B cell (primary cell): ENCODE results near the gene CD300H. TPM values are rescaled to one million over a fixed set of nuclear protein-coding genes. Genes with fewer than 3 reads are reported as not detected.
A peak's percentile ranks its signal among the peaks of the same experiment; 100 is the strongest.

Experiments
- ATAC-seq: fragments of 200-7000 bp; cut with Tn5 transposase; one replicate; pipeline ENCODE4 v1.10.0; 2021; ENCODE audit warnings: low read depth, mild to moderate bottlenecking, moderate number of reproducible peaks, moderate library complexity
- CTCF ChIA-PET: fragments of 350-600 bp; sonication (Branson Sonifier 250); formaldehyde crosslinking; loops from one replicate; lab custom pipeline; 2021; ENCODE audit warnings: antibody characterized with exemption, inconsistent platforms; lab: Charles Lee
- POLR2A ChIA-PET: fragments of 350-600 bp; sonication (Branson Sonifier 250); formaldehyde crosslinking; loops from one replicate; lab custom pipeline; 2021; ENCODE audit warnings: antibody characterized with exemption; lab: Charles Lee
- DNase-seq: peaks from one replicate; pipeline ENCODE4 v3.0.0; 2013
- H2AFZ ChIP-seq: 2 replicates; pipeline ENCODE4 v1.6.1; 2012; ENCODE audit warnings: mild to moderate bottlenecking, low read depth, low read length; ENCODE audit not compliant: insufficient read depth, poor library complexity, severe bottlenecking
- H3K27ac ChIP-seq, 2 donors: 1 replicate in 1 of 2; 2 replicates in 1 of 2; pipeline ENCODE4 v1.5.1; 2012 to 2013; ENCODE audit warnings: low read length in 2 of 2, mild to moderate bottlenecking in 2 of 2, moderate library complexity in 1 of 2
- H3K27me3 ChIP-seq, 4 experiments: fragments of 200-600 bp in 1 of 4; sonication (generic) in 1 of 4; replicated peaks in 1 of 4; 1 replicate in 2 of 4; 2 replicates in 2 of 4; pipeline versions ENCODE4 v1.6.1 to v1.7.0; 2013 to 2016; ENCODE audit warnings: low read length in 3 of 4, mild to moderate bottlenecking in 2 of 4, mixed read lengths in 1 of 4, moderate library complexity in 1 of 4; ENCODE audit not compliant: insufficient read depth in 4 of 4, control insufficient read depth in 3 of 4; ENCODE audit errors: control extremely low read depth in 1 of 4
- H3K36me3 ChIP-seq, 2 experiments: replicated peaks in 1 of 2; 1 replicate in 1 of 2; 2 replicates in 1 of 2; pipeline versions ENCODE4 v1.6.1 to v1.7.1; 2013; ENCODE audit warnings: low read length in 1 of 2; ENCODE audit not compliant: insufficient read depth in 2 of 2, control insufficient read depth in 1 of 2; ENCODE audit errors: control extremely low read depth in 1 of 2, extremely low read depth in 1 of 2
- H3K4me1 ChIP-seq, 2 donors: fragments of 200-600 bp in 1 of 2; sonication (generic) in 1 of 2; 1 replicate in 1 of 2; 2 replicates in 1 of 2; pipeline versions ENCODE4 v1.5.1 to v1.6.1; 2013 to 2017; ENCODE audit warnings: low read length in 2 of 2; ENCODE audit not compliant: control insufficient read depth in 2 of 2, insufficient read depth in 2 of 2
- H3K4me2 ChIP-seq: replicated peaks from 2 replicates; pipeline ENCODE3; 2012; ENCODE audit warnings: mild to moderate bottlenecking, low read depth, low read length; ENCODE audit not compliant: poor library complexity, severe bottlenecking
- H3K4me3 ChIP-seq, 5 experiments: fragments of 200-600 bp in 1 of 5; sonication (generic) in 1 of 5; 1 replicate in 3 of 5; 2 replicates in 2 of 5; pipeline versions ENCODE4 v1.5.1 to v1.7.0; 2011 to 2016; ENCODE audit warnings: low read length in 4 of 5, mild to moderate bottlenecking in 4 of 5, low read depth in 2 of 5, control low read depth in 1 of 5, moderate library complexity in 1 of 5; ENCODE audit not compliant: insufficient read depth in 1 of 5; ENCODE audit errors: control extremely low read depth in 1 of 5, extremely low read depth in 1 of 5
- H3K79me2 ChIP-seq: fragments of 200-600 bp; sonication (generic); one replicate; pipeline ENCODE4 v1.6.0; 2016; ENCODE audit warnings: low read length; ENCODE audit not compliant: control insufficient read depth, insufficient read depth
- H3K9ac ChIP-seq: fragments of 200-600 bp; sonication (generic); 2 replicates; pipeline ENCODE4 v1.6.1; 2017; ENCODE audit warnings: mild to moderate bottlenecking, low read length, moderate library complexity
- H3K9me3 ChIP-seq, 3 donors: one replicate each; pipeline versions ENCODE4 v1.6.1 to v1.7.1; 2013; ENCODE audit warnings: low read length in 2 of 3; ENCODE audit not compliant: control insufficient read depth in 2 of 3, insufficient read depth in 1 of 3; ENCODE audit errors: control extremely low read depth in 1 of 3
- H4K20me1 ChIP-seq: 2 replicates; pipeline ENCODE4 v1.6.0; 2012; ENCODE audit warnings: mild to moderate bottlenecking, low read length; ENCODE audit not compliant: insufficient read depth, control insufficient read depth, poor library complexity, severe bottlenecking
- H3K27ac Mint-ChIP-seq: one replicate; pipeline ENCODE4 v1.8.0; 2021; ENCODE audit warnings: mixed read lengths
- H3K27me3 Mint-ChIP-seq: one replicate; pipeline ENCODE4 v1.8.0; 2021; ENCODE audit warnings: mixed read lengths
- H3K4me1 Mint-ChIP-seq: one replicate; pipeline ENCODE4 v1.8.0; 2021; ENCODE audit warnings: mixed read lengths
- H3K4me3 Mint-ChIP-seq: one replicate; pipeline ENCODE4 v1.8.0; 2021; ENCODE audit warnings: mixed read lengths
- H3K9me3 Mint-ChIP-seq: one replicate; pipeline ENCODE4 v1.8.0; 2022; ENCODE audit warnings: mixed read lengths; ENCODE audit not compliant: insufficient read depth
- EZH2 ChIP-seq: IDR thresholded peaks from 2 replicates; pipeline ENCODE4 v1.6.1; 2012; ENCODE audit warnings: borderline replicate concordance, low read depth, mild to moderate bottlenecking, moderate library complexity, low read length; ENCODE audit not compliant: insufficient read depth, poor library complexity, severe bottlenecking
- WGBS: methylation state at CpG from one replicate; pipeline ENCODE4 v1.1.5; 2013; ENCODE audit warnings: missing lambda C conversion rate; ENCODE audit not compliant: insufficient coverage; 5-methylcytosine and 5-hydroxymethylcytosine counted together
- intact Hi-C: fragments of 100-400 bp; cut with micrococcal nuclease; formaldehyde crosslinking; loops from one replicate; pipeline ENCODE4 v1.10.0; 2022
- polyA plus RNA-seq: library from polyadenylated mRNA; depleted of rRNA; stranded (reverse); fragments of >200 nt; gene quantifications from 2 replicates; pipeline ENCODE4 v1.2.3, GENCODE V29; 2012
- total RNA-seq, 2 donors: library from RNA; stranded (reverse); fragments of 120-200 nt in 1 of 2; gene quantifications; 1 replicate in 1 of 2; 2 replicates in 1 of 2; pipeline versions ENCODE4 v1.2.3 to v1.2.4, GENCODE V29; 2013 to 2022
- TF ChIP-seq, protein P1 (sequence below): fragments of 200-600 bp; IDR thresholded peaks from one replicate; pipeline ENCODE4 v1.8.0; 2022; ENCODE audit warnings: antibody characterized with exemption, mild to moderate bottlenecking

The CD300H gene
- total and polyA plus RNA-seq, 2 donors (not counting 1 experiment from before 2014, with no cell fraction given), result 0.58 TPM; not detected in 1

GRCh38 chr17:74528491-74529199, 38.7 kb downstream of the CD300H start:
- peaks cover 0 to 15% (median 0%) of the 10 kb centered on the region in 4 experiments for H3K27me3 ChIP-seq
- Mint-ChIP-seq H3K27ac (peak overlapping the region; percentile 11), H3K4me1 (peaks cover 29% of the 10 kb centered on the region), H3K9me3 (no peaks in the 10 kb centered on the region), H3K4me3 (no peak overlapping the region), H3K27me3 (peaks cover 11% of the 10 kb centered on the region)
- no peaks in the 10 kb centered on the region for H4K20me1 ChIP-seq
- TF ChIP-seq, protein P1, sequence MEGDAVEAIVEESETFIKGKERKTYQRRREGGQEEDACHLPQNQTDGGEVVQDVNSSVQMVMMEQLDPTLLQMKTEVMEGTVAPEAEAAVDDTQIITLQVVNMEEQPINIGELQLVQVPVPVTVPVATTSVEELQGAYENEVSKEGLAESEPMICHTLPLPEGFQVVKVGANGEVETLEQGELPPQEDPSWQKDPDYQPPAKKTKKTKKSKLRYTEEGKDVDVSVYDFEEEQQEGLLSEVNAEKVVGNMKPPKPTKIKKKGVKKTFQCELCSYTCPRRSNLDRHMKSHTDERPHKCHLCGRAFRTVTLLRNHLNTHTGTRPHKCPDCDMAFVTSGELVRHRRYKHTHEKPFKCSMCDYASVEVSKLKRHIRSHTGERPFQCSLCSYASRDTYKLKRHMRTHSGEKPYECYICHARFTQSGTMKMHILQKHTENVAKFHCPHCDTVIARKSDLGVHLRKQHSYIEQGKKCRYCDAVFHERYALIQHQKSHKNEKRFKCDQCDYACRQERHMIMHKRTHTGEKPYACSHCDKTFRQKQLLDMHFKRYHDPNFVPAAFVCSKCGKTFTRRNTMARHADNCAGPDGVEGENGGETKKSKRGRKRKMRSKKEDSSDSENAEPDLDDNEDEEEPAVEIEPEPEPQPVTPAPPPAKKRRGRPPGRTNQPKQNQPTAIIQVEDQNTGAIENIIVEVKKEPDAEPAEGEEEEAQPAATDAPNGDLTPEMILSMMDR, result no peak
- TF ChIP-seq EZH2, result no peak
- peaks cover 28 to 39% of the 10 kb centered on the region in 2 donors for H3K4me1 ChIP-seq
- H3K4me3 ChIP-seq, result no peak overlapping the region
- CTCF ChIA-PET, result interaction anchor here (0.8 to 1.1 kb wide), 2 partner anchors 129 to 149 kb away, joined by 3 read pairs; no protein-coding TSS in a partner anchor
- no peak overlapping the region for H3K27ac ChIP-seq
- no peak overlapping the region for H3K9ac ChIP-seq
- peak overlapping the region; percentile 14 for H3K4me2 ChIP-seq
- H2AFZ ChIP-seq, result no peak overlapping the region
- H3K9me3 ChIP-seq, result peaks cover 0 to under 1% (median 0%) of the 10 kb centered on the region in 3 donors
- no peaks in the 10 kb centered on the region for H3K36me3 ChIP-seq
- POLR2A ChIA-PET, result no interaction called here
- intact Hi-C loops, result no loop called here
- 58% methylated on average over 4 of the region's 8 CpGs for WGBS
- ATAC-seq (peak; percentile 84), DNase-seq (peak; percentile 83)
- H3K79me2 ChIP-seq, result no peaks in the 10 kb centered on the region

DNA sequence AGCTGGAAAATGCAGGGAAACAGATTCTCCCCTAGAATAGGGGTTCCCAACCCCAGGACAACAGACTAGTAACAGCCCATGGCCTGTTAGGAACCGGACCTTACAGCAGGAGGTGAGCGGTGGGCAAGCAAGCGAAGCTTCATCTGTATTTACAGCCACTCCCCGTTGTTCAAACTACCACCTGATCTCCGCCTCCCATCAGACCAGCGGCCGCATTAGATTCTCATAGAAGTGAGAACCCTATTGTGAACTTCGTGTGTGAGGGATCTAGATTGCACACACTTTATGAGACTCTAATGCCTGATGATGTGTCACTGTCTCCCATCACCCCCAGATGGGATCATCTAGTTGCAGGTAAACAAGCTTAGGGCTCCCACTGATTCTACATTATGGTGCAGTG, 39.6 kb downstream of the CD300H start:
- intact Hi-C loops, result no loop called here
- Mint-ChIP-seq H3K27ac (no peak overlapping the region), H3K4me3 (no peak overlapping the region), H3K4me1 (peaks cover 26% of the 10 kb centered on the region), H3K27me3 (peaks cover 13% of the 10 kb centered on the region), H3K9me3 (no peaks in the 10 kb centered on the region)
- no peak for DNase-seq
- no peak overlapping the region for H2AFZ ChIP-seq
- ChIA-PET CTCF (interaction anchor here (0.6 to 1.1 kb wide), 3 partner anchors 80 to 149 kb away, joined by 3 read pairs; no protein-coding TSS in a partner anchor), POLR2A (no interaction called here)
- H3K27ac ChIP-seq, result no peak overlapping the region
- TF ChIP-seq EZH2, result no peak
- TF ChIP-seq, protein P1, result no peak
- H3K9me3 ChIP-seq, result peaks cover 0 to 5% (median 0%) of the 10 kb centered on the region in 3 donors
- H3K4me1 ChIP-seq, result peaks cover 25 to 34% of the 10 kb centered on the region in 2 donors
- no peaks in the 10 kb centered on the region for H3K36me3 ChIP-seq
- no peak overlapping the region for H3K9ac ChIP-seq
- no peak overlapping the region for H3K4me2 ChIP-seq
- no peak for ATAC-seq
- H4K20me1 ChIP-seq, result no peaks in the 10 kb centered on the region
- H3K27me3 ChIP-seq, result peaks cover 0 to 14% (median 0%) of the 10 kb centered on the region in 4 experiments
- H3K4me3 ChIP-seq, result no peak overlapping the region
- WGBS, result 95% methylated on average over 3 of the region's 8 CpGs
- no peaks in the 10 kb centered on the region for H3K79me2 ChIP-seq
